NCI-H146 treated with DMSO at 0.1 percent for 48 hours (cell line): Measurements from ENCODE around the gene AEBP1.

Source experiments
- DNase-seq: peaks from one replicate; lab custom pipeline; 2025; ENCODE audit not compliant: unreplicated experiment; lab: John Stamatoyannopoulos, UW

AEBP1 gene

DNA sequence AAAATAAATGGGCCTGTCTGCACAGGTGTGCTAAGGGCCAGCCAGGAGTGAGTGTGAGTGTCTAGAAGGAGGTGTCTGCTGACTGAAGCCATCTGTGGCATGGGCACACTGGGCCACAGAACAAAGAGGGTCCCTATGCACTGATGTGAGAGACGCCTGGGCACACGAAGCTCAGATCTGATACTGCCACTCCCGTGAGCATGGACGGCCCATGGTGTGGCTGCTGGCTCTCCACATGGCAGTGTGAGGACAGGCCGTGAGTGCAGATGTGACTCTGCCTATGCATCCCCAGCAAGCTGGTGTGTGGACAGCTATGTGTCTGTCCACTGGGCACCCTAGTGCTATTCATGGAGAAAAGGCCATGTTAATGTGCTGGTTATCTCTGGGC is 49.8 kb downstream of the AEBP1 start:
- no peak for DNase-seq

GRCh38 chr7:44154703-44155102 is 50.6 kb downstream of the AEBP1 start:
- DNase-seq: no peak

DNA sequence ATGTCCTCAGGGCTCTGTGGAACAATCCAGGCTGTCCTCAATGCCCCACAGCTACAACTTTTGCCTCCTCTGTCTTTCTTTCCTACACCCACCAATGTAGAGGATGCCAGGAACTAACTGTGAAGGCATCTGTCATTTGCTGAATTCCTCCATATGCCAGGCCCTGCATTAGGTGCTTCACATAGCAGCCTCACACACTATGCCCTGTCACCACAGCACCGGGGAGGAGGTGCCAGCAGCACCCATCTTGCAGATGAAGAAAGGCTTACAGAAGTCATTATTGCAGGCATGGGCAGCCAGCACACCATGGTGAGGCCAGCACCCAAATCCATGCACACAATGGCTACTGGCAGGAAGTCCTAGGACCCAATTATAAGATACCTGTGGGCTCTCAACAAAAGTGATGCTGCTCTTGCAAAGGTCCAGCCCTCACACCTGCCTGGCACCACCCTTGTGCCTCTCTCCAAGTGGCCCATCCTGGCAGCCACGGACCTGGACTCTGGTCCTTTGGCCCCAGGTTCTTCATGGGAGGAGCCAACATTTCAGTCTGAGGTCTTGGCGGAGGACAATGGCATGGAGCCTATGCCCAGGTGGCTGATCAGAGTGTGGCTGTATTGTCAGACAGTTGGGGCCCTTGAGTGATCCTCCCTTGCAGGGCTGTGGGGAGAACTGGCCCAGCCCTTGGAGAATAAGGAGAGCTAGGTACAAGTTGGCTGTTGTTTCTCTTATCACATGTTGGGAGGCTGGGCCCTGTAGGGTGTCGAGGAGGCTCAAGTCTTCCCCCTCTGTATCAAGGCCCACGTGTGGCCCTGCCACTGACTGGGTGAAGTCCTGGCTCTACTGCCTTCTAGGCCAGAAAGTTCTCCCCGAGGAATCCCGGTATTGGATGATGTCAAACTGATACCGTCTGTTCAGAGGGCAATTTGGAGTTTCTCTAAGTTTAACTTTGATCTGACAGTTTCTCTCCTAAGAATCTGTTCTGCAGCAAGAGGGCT is 51.3 kb downstream of the AEBP1 start:
- no peak for DNase-seq

DNA sequence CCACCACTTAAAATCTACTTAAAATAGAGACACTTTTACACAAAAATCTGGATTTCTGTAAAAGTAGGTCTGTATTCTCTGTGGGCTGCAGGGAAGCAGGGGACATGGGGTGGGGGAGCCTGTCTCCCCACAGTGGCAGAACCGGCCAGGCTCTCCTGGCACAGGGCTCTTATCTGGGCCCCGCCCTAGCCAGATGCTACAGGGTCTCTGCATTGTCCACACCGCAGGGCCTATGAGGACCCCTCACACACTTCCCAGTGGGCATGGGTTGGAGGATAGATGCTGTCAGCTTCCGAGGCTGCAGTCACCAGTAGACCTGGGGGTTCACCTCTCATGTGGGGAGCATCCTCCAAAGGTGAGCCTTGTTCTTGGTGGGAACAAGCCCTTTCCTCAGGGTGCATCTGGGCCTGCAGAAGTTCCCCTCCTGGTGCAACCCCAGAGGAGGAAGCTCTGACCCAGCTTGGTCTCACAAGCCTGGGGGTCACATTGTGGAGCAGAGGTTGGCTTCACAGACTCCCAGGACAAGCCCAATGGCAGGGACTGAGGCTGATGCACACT is 52.4 kb downstream of the AEBP1 start:
- DNase-seq: no peak

DNA sequence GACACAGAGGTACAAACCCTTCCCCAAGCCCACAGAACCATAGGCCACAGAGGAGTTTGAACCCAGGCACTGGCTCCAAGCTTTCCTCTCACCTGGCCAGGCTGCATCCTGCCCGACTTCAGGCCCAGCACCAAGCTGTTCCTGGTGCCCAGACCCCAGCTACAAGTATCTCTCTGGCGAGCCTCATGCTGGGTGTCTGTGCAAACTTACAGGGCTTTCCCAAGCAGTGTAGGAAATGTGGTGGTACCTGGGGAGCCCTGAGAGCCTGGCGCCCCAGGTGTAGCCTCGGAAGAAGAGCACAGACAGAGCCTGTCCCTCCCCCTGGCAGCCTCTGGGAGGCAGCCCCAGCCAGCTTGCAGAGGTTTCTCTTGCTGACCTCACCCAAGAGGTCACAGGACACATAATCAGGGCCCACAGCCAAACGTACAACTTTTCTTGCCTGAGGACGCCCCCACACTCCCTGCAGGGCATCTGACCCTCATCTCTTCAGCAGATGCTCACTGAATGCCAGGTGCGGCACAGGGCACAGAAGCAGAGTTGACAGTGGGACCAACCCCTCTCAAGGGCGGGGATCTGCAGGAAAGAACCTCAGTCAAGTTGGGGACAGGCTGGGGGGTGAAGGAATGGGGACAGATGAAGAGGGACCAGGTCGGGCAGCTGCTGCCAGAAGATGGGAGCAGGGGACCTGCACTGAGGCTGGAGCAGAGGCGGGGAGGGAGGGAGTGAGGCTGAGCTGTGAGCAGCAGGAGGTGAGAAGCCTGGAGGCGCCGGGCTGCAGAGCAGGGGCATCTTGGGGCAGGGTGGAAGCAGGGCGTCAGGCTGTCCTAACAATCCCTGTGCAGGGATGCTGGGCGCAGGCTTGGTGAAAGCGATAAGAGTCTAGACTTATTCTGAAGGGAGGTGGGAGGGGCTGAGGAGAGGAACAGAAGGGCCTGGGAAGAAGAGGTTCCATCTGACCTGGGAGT is 53.3 kb downstream of the AEBP1 start:
- no peak for DNase-seq

DNA sequence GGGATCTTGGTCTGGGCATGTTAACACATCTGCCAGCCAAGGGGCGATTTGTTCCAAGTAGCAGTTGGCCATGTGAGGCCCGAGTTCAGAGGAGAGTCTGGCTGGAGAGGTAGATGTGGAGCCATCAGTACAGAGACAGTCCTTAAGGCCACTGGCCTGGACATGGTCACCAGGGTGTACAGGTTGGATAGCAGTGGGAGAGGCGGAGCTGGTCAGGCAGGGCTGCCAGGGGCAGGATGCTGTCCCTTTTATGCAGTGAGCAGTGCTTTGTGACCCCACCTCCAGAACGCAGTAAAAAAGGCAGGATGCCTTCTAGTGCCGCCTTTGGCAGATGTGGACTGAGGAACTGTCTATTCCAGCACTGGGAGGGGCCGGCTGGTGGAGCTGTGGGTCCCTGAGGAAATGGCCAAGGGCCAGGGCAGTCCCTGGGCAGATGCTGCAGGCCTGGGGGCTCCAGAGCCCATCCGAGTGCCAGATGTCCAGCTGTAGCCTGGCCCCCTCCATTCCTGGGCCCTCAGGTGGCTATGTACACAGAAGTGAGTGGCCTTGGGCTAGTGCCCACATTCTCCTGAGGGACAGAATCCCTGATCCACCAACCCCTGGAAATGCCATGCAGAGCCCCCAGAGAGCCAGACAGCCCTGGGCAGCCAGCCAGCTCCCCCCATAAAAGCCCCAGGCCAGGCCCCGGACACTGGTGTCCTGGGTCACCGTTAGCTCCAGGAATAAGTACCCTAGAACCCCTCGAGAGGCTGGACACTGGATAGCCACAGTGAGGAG is 54.1 kb downstream of the AEBP1 start:
- no peak for DNase-seq

DNA sequence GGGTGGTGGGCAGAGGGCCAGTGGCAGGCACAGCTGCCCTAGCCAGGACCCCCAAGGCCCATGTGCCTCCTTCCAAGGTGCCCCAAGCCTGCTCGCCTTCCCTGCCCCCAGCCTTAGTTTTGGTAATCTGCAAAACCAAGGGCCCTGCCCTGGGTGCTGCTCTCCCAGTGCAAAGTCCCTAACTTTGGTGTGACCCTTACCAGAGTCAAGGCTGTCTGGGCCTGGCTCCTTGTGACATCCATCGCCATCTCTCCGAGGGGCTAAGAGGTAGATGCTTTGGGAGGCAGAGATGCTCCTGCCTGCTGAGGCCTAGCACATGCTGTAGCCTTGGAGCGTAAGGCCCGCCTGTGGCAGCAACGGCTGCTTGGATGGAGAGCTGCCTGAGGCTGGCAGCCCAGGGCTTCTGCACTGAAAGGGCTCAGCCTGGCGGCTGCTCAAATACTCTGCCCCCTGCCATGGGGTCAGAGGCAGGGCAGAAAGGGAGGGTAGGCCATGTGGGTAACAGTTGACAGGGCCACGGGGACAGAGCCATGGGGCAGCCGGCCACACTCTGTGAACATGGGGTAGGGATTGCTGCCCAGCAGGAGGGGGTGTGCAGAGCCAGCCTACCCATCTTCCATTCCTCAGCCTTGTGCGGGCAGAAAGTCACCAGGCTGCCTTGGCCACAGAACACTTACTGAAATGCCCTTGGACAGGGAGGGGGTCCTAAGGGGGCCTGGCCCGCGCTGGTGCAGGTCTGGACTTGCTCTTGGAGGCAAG is 54.9 kb downstream of the AEBP1 start:
- no peak for DNase-seq

DNA sequence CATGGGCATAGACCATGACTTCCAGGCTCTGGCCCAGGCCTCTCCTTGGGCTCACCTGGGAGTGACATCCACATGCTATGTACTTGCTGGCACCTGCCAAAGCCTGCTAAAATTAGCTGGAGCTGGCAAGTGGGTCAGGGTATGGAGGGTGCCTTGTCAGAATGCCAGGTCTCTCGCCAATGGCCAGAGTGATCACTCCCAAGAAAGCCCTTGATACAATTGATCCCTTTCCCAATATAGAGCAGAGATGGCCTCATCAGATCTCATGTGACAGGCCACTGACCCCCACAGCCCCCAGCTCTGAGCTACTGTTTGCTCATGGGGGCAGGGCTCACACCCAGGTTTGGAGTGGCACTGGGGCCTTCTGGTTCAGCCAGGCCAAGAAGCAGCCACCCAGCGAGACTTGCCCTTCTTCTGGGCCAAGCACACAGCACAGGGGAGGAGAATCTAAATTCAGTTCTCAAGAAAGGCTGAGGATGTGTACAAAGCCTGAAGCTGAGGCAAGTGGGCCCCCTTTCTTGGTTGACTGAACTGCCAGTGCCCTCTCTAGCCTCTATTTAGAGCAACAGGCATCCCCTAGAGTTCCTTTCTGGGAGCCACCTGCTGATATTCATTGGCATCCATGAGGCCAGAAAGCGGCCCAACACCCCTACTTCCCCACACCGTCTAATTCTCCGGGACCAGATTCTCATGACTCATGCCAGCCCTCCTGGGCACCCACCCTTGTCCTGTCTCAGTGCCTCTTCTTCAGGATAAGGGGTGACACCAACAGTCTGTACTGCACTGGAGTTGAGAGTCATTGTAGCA is 55.9 kb downstream of the AEBP1 start:
- DNase-seq: no peak

DNA sequence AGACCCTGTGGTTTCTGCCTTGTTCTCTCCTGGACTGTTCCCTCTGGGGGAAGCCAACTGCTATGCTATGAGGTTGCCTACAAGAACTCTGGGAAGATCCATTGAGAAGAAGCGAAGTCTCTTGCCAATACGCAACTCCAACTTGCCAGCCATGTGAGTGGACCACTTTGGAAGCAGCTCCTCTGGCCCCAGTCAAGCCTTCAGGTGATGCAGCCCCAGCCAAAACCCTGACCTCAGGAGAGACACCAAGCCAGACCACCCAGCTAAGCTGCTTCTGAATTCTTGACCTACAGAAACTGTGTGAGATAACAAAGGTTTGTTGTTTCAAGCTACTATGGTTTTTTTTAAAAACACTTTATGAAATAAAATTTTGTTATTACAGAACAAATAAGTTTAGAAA is 57.2 kb downstream of the AEBP1 start:
- no peak for DNase-seq

DNA sequence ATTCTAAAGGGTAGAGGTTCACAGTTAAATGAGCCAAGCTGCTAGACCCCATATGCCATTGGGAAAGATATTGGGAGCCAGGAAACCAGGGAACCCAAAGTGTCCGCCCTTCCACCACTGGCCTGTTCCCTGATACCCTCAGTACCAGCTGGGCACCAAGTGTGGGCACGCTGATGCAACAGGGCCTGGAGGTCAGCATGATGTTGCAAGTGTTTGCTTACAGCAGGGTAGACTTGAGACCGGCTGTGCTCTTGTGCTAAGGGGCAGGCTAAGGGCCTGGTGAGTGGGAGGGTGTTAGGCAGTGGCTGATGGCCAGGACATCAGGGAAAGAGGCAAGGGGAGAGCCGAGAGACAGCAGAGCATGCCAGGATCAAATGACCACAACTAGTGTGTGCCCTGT is 58.0 kb downstream of the AEBP1 start:
- no peak for DNase-seq

GRCh38 chr7:44162785-44163395 is 58.7 kb downstream of the AEBP1 start:
- no peak for DNase-seq

- peak; percentile 43 for DNase-seq
Observed at GRCh38 chr7:44163591-44163990, 59.4 kb downstream of the AEBP1 start.
